HG03066 (cell line): ENCODE data around the gene CLTA.

Experiments
- ATAC-seq: cut with Tn5 transposase; IDR thresholded peaks from one replicate; pipeline ENCODE4 v1.9.1; 2021; ENCODE audit warnings: low read depth; ENCODE audit not compliant: unreplicated experiment

CLTA gene

GRCh38 chr9:36187414-36187813 lies 3.3 kb upstream of the CLTA start:
- ATAC-seq = no peak

GRCh38 chr9:36188212-36188611 lies 2.5 kb upstream of the CLTA start:
- no peak for ATAC-seq

GRCh38 chr9:36189976-36190375 lies 745 bp upstream of the CLTA start:
- no peak for ATAC-seq

- ATAC-seq = no peak
Observed at GRCh38 chr9:36191290-36191645, 547 bp downstream of the CLTA start.

GRCh38 chr9:36191686-36192085 lies 965 bp downstream of the CLTA start:
- ATAC-seq = no peak

- ATAC-seq = no peak
Observed at GRCh38 chr9:36192196-36192595, 1.5 kb downstream of the CLTA start.

GRCh38 chr9:36193023-36193422 lies 2.3 kb downstream of the CLTA start:
- no peak for ATAC-seq

GRCh38 chr9:36194326-36195000 lies 3.7 kb downstream of the CLTA start:
- no peak for ATAC-seq

- ATAC-seq = no peak
Observed at GRCh38 chr9:36204906-36205547, 14.3 kb downstream of the CLTA start.

GRCh38 chr9:36207016-36207415 lies 16.3 kb downstream of the CLTA start:
- ATAC-seq = no peak

GRCh38 chr9:36207546-36208012 lies 16.9 kb downstream of the CLTA start:
- no peak for ATAC-seq

- no peak for ATAC-seq
Observed at GRCh38 chr9:36208521-36209253, 18.0 kb downstream of the CLTA start.

- no peak for ATAC-seq
Observed at GRCh38 chr9:36210722-36211121, 20.0 kb downstream of the CLTA start.

GRCh38 chr9:36211510-36211909 lies 20.8 kb downstream of the CLTA start:
- no peak for ATAC-seq

GRCh38 chr9:36213387-36213786 lies 22.7 kb downstream of the CLTA start:
- ATAC-seq = no peak

GRCh38 chr9:36213989-36214388 lies 23.3 kb downstream of the CLTA start:
- ATAC-seq = no peak

- ATAC-seq = no peak
Observed at GRCh38 chr9:36214571-36214970, 23.9 kb downstream of the CLTA start.

- ATAC-seq = no peak
Observed at GRCh38 chr9:36217256-36217968, 26.7 kb downstream of the CLTA start.

- no peak for ATAC-seq
Observed at GRCh38 chr9:36218011-36218410, 27.3 kb downstream of the CLTA start.

- no peak for ATAC-seq
Observed at GRCh38 chr9:36218411-36218901, 27.7 kb downstream of the CLTA start.

- ATAC-seq = no peak
Observed at GRCh38 chr9:36221667-36222066, 30.9 kb downstream of the CLTA start.
